Neutrophil (primary cell): ENCODE data around the gene NEK8.

ENCODE experiments used
- H3K27ac ChIP-seq: fragments of 200-600 bp; sonication (generic); 2 replicates; pipeline ENCODE4 v1.5.1; 2016; ENCODE audit warnings: mild to moderate bottlenecking, moderate library complexity
- H3K27me3 ChIP-seq: fragments of 200-600 bp; sonication (generic); 2 replicates; pipeline ENCODE4 v1.6.0; 2016; ENCODE audit warnings: mild to moderate bottlenecking
- H3K36me3 ChIP-seq: fragments of 200-600 bp; sonication (generic); 2 replicates; pipeline ENCODE4 v1.5.1; 2017
- H3K4me1 ChIP-seq, 2 experiments: fragments of 200-600 bp in 1 of 2; sonication (generic) in 1 of 2; 1 replicate in 1 of 2; 2 replicates in 1 of 2; pipeline versions ENCODE4 v1.5.1 to v1.6.1; 2013 to 2016; ENCODE audit warnings: low read depth in 1 of 2, low read length in 1 of 2, mild to moderate bottlenecking in 1 of 2, moderate library complexity in 1 of 2; ENCODE audit not compliant: control insufficient read depth in 1 of 2, insufficient read depth in 1 of 2
- H3K4me3 ChIP-seq, 2 experiments: fragments of 200-600 bp in 1 of 2; sonication (generic) in 1 of 2; 1 replicate in 1 of 2; 2 replicates in 1 of 2; pipeline ENCODE4 v1.5.1; 2013 to 2016; ENCODE audit warnings: low read depth in 1 of 2, low read length in 1 of 2, mild to moderate bottlenecking in 1 of 2, moderate library complexity in 1 of 2
- H3K9me3 ChIP-seq: fragments of 200-600 bp; sonication (generic); 2 replicates; pipeline ENCODE4 v1.5.1; 2016
- CTCF ChIP-seq: fragments of 200-600 bp; sonication (generic); IDR thresholded peaks from 2 replicates; pipeline ENCODE4 v1.5.1; 2016; ENCODE audit warnings: antibody characterized with exemption

NEK8 gene

GRCh38 chr17:28728364-28729200 is at the start of gene NEK8:
NEK8 (plus strand) TSS chr17:28728788; CDS start chr17:28728814, 26 bp downstream.
- peak within 1 kb of the TSS; percentile 63 to 87 for H3K4me3 ChIP-seq
- peaks cover 10% of the 10 kb centered on the region for H3K36me3 ChIP-seq
- TF ChIP-seq CTCF: peak; percentile 28
- H3K4me1 ChIP-seq: peaks cover 33 to 39% of the 10 kb centered on the region in 2 experiments
- H3K9me3 ChIP-seq: no peaks in the 10 kb centered on the region
- H3K27ac ChIP-seq: peak within 1 kb of the TSS; percentile 98
- H3K27me3 ChIP-seq: peaks cover 21% of the 10 kb centered on the region

- Histone ChIP-seq H3K4me1 (no peaks in the 10 kb centered on the region), H3K36me3 (peaks cover 100% of the 10 kb centered on the region), H3K4me3 (no peak overlapping the region), H3K9me3 (no peaks in the 10 kb centered on the region), H3K27me3 (no peaks in the 10 kb centered on the region), H3K27ac (no peak overlapping the region)
- TF ChIP-seq CTCF: no peak
Measured at GRCh38 chr17:28682655-28683054, 45.9 kb upstream of the NEK8 start.

- no peak for TF ChIP-seq CTCF
- Histone ChIP-seq H3K27me3 (no peaks in the 10 kb centered on the region), H3K4me3 (no peak overlapping the region), H3K9me3 (no peaks in the 10 kb centered on the region), H3K4me1 (no peaks in the 10 kb centered on the region), H3K27ac (no peak overlapping the region), H3K36me3 (peaks cover 100% of the 10 kb centered on the region)
Measured at GRCh38 chr17:28684963-28685362, 43.6 kb upstream of the NEK8 start.

DNA sequence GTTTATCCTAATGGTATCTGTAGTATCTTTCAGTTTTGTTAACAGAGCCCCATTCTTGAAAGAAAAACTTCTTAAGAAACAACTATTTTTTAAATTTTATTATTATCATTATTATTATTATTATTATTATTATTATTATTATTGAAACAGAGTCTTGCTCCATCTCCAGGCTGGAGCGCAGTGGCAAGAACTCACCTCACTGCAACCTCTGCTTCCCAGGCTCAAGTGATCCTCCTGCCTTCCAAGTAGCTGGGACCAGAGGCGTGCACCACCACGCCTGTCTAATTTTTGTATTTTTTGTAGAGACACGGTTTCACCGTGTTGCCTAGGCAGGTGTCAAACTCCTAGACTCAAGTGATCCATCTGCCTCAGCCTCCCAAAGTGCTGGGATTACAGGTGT is 43.2 kb upstream of the NEK8 start:
- Histone ChIP-seq H3K4me3 (no peak overlapping the region), H3K36me3 (peaks cover 100% of the 10 kb centered on the region), H3K27ac (no peak overlapping the region), H3K9me3 (no peaks in the 10 kb centered on the region), H3K4me1 (no peaks in the 10 kb centered on the region), H3K27me3 (no peaks in the 10 kb centered on the region)
- TF ChIP-seq CTCF: no peak

GRCh38 chr17:28686296-28686695 is 42.3 kb upstream of the NEK8 start:
- no peaks in the 10 kb centered on the region for H3K4me1 ChIP-seq

More at GRCh38 chr17:28686296-28686695, 42.3 kb upstream of the NEK8 start:
- Histone ChIP-seq H3K27me3 (no peaks in the 10 kb centered on the region), H3K4me3 (no peak overlapping the region), H3K9me3 (no peaks in the 10 kb centered on the region), H3K36me3 (peaks cover 100% of the 10 kb centered on the region), H3K27ac (no peak overlapping the region)
- TF ChIP-seq CTCF: no peak
